NCI-H2171 (cell line): ENCODE results near the gene TTC9B.
"Not testable (repeated sequence)": the region's sequence is repeated elsewhere in the genome, so short reads cannot be mapped to it uniquely, and the experiment has no call there.

Experiments used
- DNase-seq: peaks from one replicate; lab custom pipeline; 2025; lab: John Stamatoyannopoulos, UW

Gene TTC9B

DNA sequence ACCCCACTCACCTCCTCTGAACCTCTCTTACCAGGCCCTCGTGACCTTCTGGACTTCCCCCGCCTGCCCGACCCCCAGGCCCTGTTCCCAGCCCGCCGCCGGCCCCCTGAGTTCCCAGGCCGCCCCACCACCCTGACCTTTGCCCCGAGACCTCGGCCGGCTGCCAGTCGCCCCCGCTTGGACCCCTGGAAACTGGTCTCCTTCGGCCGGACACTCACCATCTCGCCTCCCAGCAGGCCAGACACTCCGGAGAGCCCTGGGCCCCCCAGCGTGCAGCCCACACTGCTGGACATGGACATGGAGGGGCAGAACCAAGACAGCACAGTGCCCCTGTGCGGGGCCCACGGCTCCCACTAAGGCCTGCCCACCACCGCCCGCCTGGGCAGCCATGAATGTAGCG lies 3.2 kb downstream of the TTC9B start:
- no peak for DNase-seq

GRCh38 chr19:40213882-40214570 lies 4.2 kb downstream of the TTC9B start:
- no peak for DNase-seq

GRCh38 chr19:40213251-40213829 lies 4.8 kb downstream of the TTC9B start:
- DNase-seq, result no peak

DNA sequence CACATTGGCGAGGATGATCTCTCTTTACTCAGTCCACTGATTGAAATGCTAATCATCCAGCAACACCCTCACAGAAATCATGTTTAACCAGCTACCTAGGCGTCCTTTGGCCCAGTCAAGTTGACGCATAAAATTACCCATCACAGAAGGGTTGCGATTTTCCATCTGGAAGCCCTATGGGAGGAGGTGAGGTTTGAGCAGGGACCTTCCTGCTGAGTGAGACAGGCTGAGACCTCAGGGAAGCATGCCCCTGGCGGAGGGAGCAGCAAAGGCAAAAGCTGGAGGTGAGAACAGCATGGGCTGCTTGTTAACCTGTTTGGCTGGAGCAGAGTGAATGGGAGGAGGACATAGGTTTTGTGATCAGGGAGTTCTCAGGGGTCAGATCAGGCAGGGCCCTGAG lies 7.3 kb downstream of the TTC9B start:
- no peak for DNase-seq

- no peak for DNase-seq
These were observed 9.6 kb downstream of the TTC9B start for GRCh38 chr19:40208602-40209001.

DNA sequence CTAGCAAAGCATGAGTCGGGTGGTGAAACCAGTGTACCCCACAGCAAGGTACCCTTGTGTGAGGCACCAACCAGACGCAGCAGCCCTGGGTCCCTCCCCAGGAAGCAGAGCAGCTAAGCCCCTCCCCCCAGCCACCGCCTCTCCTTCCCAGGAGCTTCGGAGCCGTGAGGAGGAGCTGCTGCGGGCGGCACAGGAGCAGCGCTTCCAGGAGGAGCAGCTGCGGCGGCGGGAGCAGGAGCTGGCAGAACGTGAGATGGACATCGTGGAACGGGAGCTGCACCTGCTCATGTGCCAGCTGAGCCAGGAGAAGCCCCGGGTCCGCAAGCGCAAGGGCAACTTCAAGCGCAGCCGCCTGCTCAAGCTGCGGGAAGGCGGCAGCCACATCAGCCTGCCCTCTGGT lies 12.4 kb downstream of the TTC9B start:
- no peak for DNase-seq

- no peak for DNase-seq
These were observed 13.8 kb downstream of the TTC9B start for GRCh38 chr19:40204381-40204780.

GRCh38 chr19:40200341-40201099 lies 17.7 kb downstream of the TTC9B start:
- no peak for DNase-seq

DNA sequence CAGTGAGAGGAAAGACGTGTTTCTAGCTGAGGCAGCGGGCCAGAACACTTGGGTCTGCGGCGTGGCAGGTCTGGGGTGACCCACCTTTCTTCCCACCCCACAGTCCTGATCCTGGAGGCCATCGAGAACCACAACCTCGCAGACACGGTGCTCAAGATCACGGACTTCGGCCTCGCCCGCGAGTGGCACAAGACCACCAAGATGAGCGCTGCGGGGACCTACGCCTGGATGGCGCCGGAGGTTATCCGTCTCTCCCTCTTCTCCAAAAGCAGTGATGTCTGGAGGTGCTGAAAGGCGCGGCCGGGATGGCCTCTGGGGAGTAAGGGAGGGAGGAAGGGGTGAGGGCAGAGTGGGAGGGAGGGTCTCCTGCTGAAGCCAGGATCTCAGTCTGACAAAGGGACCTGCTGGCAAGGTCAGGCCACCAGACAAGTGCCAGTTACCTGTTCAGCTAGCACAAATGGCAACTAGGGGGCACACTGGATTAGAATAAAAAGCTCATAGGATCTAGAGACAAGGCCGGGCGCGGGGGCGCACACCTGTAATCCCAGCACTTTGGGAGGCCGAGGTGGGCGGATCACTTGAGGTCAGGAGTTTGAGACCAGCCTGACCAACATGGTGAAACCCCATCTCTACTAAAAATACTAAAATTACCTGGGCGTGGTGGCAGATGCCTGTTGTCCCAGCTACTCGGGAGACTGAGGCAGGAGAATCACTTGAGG lies 19.8 kb downstream of the TTC9B start:
- no peak for DNase-seq

GRCh38 chr19:40193587-40193849 lies 24.7 kb downstream of the TTC9B start:
- no peak for DNase-seq

- no peak for DNase-seq
These were observed 25.2 kb downstream of the TTC9B start for GRCh38 chr19:40192758-40193586.

GRCh38 chr19:40191836-40192646 lies 26.1 kb downstream of the TTC9B start:
- DNase-seq, result peak; percentile 13

- peak; percentile 68 for DNase-seq
These were observed 27.0 kb downstream of the TTC9B start, which contains the start of gene MAP3K10 for GRCh38 chr19:40190891-40191835. Gene MAP3K10 (plus strand): TSS chr19:40191426. CDS start chr19:40192032, 606 bp downstream.

GRCh38 chr19:40184273-40184672 lies 33.9 kb downstream of the TTC9B start:
- no peak for DNase-seq

DNA sequence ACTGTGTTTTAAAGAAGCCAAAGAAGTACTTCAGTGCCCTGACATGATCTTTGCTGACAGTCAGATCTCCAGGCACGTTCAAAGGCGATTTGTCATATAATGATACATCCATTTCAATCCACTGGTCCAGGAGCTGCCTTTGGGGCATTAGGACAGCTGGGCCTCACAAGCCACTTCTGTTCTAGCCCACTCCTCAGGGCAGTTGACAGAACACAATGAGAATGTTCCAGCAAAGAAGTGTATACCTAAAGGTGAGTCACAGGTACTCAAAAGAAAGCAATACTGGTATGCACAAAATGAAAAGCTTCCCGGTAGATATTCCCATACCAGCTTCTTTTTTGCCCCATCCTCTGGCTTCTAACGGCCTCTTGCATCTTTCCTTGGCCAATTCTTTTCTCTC lies 39.4 kb downstream of the TTC9B start:
- DNase-seq, result no peak

DNA sequence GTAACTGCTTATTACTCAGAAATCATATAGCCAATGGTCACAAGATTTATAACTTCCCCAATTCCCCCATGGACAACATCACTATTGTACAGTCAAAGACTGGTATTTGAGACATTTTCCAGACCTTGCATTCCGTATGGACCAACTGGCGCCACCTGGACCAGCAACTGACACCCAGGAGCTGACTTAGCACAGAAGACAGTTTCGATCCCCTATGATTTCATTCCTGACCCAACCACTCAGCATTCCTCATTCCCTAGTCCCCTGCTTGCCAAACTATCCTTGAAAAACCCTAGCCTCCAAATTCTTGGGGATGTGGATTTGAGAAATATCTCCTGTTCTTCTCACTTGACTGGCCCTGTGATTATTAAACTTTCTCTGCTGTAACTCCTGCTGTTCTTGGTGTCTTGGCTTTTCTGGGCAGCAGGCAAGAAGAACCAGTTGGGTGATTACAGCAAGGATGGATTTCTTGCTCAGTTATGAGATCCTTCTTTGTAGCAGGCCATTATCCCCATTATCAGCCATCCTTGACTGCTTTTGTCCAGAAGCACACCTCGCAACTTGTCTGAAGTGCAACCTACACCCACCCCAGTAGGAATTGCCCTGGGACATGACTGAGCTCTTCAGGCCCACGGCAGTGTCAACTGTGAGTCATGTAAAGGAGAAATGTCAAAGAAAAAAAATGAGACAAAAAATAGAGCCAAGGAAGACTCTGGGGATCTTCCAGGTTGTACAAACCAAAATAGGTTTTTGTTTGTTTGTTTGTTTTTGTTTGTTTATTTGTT lies 40.7 kb downstream of the TTC9B start:
- no peak for DNase-seq

- DNase-seq, result no peak
These were observed 42.4 kb downstream of the TTC9B start for GRCh38 chr19:40175820-40176219.

GRCh38 chr19:40174092-40174491 lies 44.1 kb downstream of the TTC9B start:
- no peak for DNase-seq

DNA sequence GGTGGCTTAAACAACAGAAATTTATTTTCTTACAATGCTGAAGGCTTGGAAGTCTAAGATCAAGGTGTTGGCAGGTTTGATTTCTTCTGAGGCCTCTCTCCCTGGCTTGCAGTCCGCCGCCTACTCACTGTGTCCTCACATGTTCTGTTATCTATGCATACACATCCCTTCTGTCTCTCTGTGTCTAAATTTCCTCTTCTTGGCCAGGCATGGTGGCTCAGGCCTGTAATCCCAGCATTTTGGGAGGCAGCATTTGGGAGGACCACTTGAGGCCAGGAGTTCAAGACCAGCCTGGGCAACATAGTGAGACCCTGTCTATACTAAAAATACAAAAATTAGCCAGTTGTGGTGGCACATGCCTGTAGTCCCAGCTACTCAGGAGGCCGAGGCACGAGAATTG lies 46.9 kb downstream of the TTC9B start:
- not testable (repeated sequence) for DNase-seq
